Loucy (cell line): Measurements from ENCODE around the gene PRSS21.

ENCODE experiments used
- EZH2phosphoT487 ChIP-seq: fragments of 200-600 bp; IDR thresholded peaks from 2 replicates; pipeline ENCODE4 v1.6.1; 2018; ENCODE audit warnings: antibody characterized with exemption, mild to moderate bottlenecking, moderate library complexity, borderline replicate concordance
- TF ChIP-seq, protein P1 (sequence below): fragments of 200-600 bp; sonication (generic); conservative IDR thresholded peaks from 2 replicates; pipeline ENCODE4 v1.5.1; 2014; ENCODE audit warnings: mild to moderate bottlenecking, antibody characterized with exemption, low read length

DNA sequence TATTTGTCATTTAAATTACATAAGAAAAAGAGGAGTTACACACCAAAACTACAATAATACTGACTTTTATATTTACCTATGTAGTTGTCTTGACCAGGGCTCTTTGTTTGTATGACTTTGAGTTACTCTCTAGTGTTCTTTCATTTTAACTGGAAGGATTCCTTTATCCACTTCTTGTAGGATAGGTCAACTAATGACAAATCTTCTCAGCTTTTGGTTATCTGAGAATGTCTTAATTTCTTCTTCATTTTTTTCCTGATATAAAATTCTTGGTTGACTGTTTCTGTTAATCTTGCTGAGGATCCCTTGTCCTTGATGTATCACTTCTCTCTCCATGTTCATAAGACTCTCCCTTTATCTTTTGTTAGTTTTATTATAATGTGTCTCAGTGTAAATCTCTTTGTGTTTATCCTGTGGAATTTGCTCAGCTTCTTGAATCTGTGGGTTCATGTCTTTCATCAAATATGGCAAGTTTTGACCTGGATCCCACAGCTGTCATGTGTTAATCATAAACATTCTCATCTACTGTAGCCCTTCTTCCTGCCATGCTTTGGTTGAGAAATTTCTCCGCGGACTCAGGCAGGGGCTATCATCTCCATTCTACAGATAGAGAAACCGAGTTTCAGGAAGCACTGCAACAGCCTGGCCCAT lies 13.4 kb upstream of the PRSS21 start:
- TF ChIP-seq, protein P1, sequence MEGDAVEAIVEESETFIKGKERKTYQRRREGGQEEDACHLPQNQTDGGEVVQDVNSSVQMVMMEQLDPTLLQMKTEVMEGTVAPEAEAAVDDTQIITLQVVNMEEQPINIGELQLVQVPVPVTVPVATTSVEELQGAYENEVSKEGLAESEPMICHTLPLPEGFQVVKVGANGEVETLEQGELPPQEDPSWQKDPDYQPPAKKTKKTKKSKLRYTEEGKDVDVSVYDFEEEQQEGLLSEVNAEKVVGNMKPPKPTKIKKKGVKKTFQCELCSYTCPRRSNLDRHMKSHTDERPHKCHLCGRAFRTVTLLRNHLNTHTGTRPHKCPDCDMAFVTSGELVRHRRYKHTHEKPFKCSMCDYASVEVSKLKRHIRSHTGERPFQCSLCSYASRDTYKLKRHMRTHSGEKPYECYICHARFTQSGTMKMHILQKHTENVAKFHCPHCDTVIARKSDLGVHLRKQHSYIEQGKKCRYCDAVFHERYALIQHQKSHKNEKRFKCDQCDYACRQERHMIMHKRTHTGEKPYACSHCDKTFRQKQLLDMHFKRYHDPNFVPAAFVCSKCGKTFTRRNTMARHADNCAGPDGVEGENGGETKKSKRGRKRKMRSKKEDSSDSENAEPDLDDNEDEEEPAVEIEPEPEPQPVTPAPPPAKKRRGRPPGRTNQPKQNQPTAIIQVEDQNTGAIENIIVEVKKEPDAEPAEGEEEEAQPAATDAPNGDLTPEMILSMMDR = no peak
- TF ChIP-seq EZH2phosphoT487 = no peak
